ENCODE results near the gene FGGY.
A peak's percentile ranks its signal among the peaks of the same experiment; 100 is the strongest.

The FGGY gene

GRCh38 chr1:59272507-59272906 lies 24.4 kb upstream of the FGGY start:
- Mint-ChIP-seq H3K9me3 (no peaks in the 10 kb centered on the region), H3K4me1 (no peaks in the 10 kb centered on the region), H3K4me3 (no peak overlapping the region), H3K27ac (no peak overlapping the region), H3K27me3 (peaks cover 16% of the 10 kb centered on the region), H3K36me3 (no peaks in the 10 kb centered on the region)

GRCh38 chr1:59276439-59276851 lies 20.4 kb upstream of the FGGY start:
- Mint-ChIP-seq H3K4me3 (no peak overlapping the region), H3K27me3 (peaks cover 13% of the 10 kb centered on the region), H3K36me3 (no peaks in the 10 kb centered on the region), H3K9me3 (no peaks in the 10 kb centered on the region), H3K27ac (no peak overlapping the region), H3K4me1 (no peaks in the 10 kb centered on the region)

- no peaks in the 10 kb centered on the region for H3K36me3 Mint-ChIP-seq
- no peak overlapping the region for H3K27ac Mint-ChIP-seq
- peaks cover 11% of the 10 kb centered on the region for H3K27me3 Mint-ChIP-seq
- no peaks in the 10 kb centered on the region for H3K4me1 Mint-ChIP-seq
- H3K4me3 Mint-ChIP-seq = no peak overlapping the region
- no peaks in the 10 kb centered on the region for H3K9me3 Mint-ChIP-seq
These were observed 18.0 kb upstream of the FGGY start for GRCh38 chr1:59278780-59279354.

GRCh38 chr1:59279645-59280044 lies 17.2 kb upstream of the FGGY start:
- no peak overlapping the region for H3K27ac Mint-ChIP-seq
- H3K36me3 Mint-ChIP-seq = no peaks in the 10 kb centered on the region
- no peak overlapping the region for H3K4me3 Mint-ChIP-seq
- peaks cover 11% of the 10 kb centered on the region for H3K27me3 Mint-ChIP-seq
- H3K9me3 Mint-ChIP-seq = no peaks in the 10 kb centered on the region
- no peaks in the 10 kb centered on the region for H3K4me1 Mint-ChIP-seq

GRCh38 chr1:59282951-59283350 lies 13.9 kb upstream of the FGGY start:
- H3K27me3 Mint-ChIP-seq = peaks cover 3% of the 10 kb centered on the region

GRCh38 chr1:59285691-59286090 lies 11.2 kb upstream of the FGGY start:
- H3K36me3 Mint-ChIP-seq = no peaks in the 10 kb centered on the region
- no peaks in the 10 kb centered on the region for H3K4me1 Mint-ChIP-seq
- peaks cover 3% of the 10 kb centered on the region for H3K27me3 Mint-ChIP-seq
- no peak overlapping the region for H3K4me3 Mint-ChIP-seq
- no peaks in the 10 kb centered on the region for H3K9me3 Mint-ChIP-seq
- no peak overlapping the region for H3K27ac Mint-ChIP-seq

More at GRCh38 chr1:59282951-59283350, 13.9 kb upstream of the FGGY start:
- Mint-ChIP-seq H3K9me3 (no peaks in the 10 kb centered on the region), H3K36me3 (no peaks in the 10 kb centered on the region), H3K4me3 (no peak overlapping the region), H3K4me1 (no peaks in the 10 kb centered on the region), H3K27ac (no peak overlapping the region)

- Mint-ChIP-seq H3K4me1 (peaks cover 6% of the 10 kb centered on the region), H3K36me3 (no peaks in the 10 kb centered on the region), H3K27me3 (no peaks in the 10 kb centered on the region), H3K9me3 (no peaks in the 10 kb centered on the region), H3K27ac (no peak overlapping the region), H3K4me3 (no peak overlapping the region)
These were observed 8.8 kb upstream of the FGGY start for GRCh38 chr1:59288046-59288445.

- Mint-ChIP-seq H3K27ac (no peak overlapping the region), H3K4me3 (no peak overlapping the region), H3K27me3 (no peaks in the 10 kb centered on the region), H3K9me3 (no peaks in the 10 kb centered on the region), H3K36me3 (no peaks in the 10 kb centered on the region), H3K4me1 (peaks cover 8% of the 10 kb centered on the region)
These were observed 7.3 kb upstream of the FGGY start for GRCh38 chr1:59289570-59289969.

GRCh38 chr1:59290193-59290949 lies 6.5 kb upstream of the FGGY start:
- no peaks in the 10 kb centered on the region for H3K27me3 Mint-ChIP-seq
- no peak overlapping the region for H3K27ac Mint-ChIP-seq
- H3K4me1 Mint-ChIP-seq = peaks cover 8% of the 10 kb centered on the region
- H3K36me3 Mint-ChIP-seq = no peaks in the 10 kb centered on the region
- no peak overlapping the region for H3K4me3 Mint-ChIP-seq
- no peaks in the 10 kb centered on the region for H3K9me3 Mint-ChIP-seq

GRCh38 chr1:59291561-59291960 lies 5.3 kb upstream of the FGGY start:
- H3K27me3 Mint-ChIP-seq = no peaks in the 10 kb centered on the region
- no peaks in the 10 kb centered on the region for H3K36me3 Mint-ChIP-seq
- H3K4me3 Mint-ChIP-seq = no peak overlapping the region
- H3K4me1 Mint-ChIP-seq = peaks cover 8% of the 10 kb centered on the region
- H3K27ac Mint-ChIP-seq = no peak overlapping the region
- H3K9me3 Mint-ChIP-seq = no peaks in the 10 kb centered on the region

- Mint-ChIP-seq H3K36me3 (no peaks in the 10 kb centered on the region), H3K4me3 (no peak overlapping the region), H3K4me1 (peaks cover 13% of the 10 kb centered on the region), H3K27ac (no peak overlapping the region), H3K27me3 (no peaks in the 10 kb centered on the region), H3K9me3 (no peaks in the 10 kb centered on the region)
These were observed 4.3 kb upstream of the FGGY start for GRCh38 chr1:59292562-59292961.

GRCh38 chr1:59293206-59293605 lies 3.7 kb upstream of the FGGY start:
- Mint-ChIP-seq H3K27me3 (no peaks in the 10 kb centered on the region), H3K36me3 (no peaks in the 10 kb centered on the region), H3K4me3 (no peak overlapping the region), H3K9me3 (no peaks in the 10 kb centered on the region), H3K27ac (no peak overlapping the region), H3K4me1 (peaks cover 18% of the 10 kb centered on the region)

- Mint-ChIP-seq H3K4me1 (peaks cover 18% of the 10 kb centered on the region), H3K9me3 (no peaks in the 10 kb centered on the region), H3K36me3 (no peaks in the 10 kb centered on the region), H3K27ac (no peak overlapping the region), H3K27me3 (no peaks in the 10 kb centered on the region), H3K4me3 (no peak overlapping the region)
These were observed 3.0 kb upstream of the FGGY start for GRCh38 chr1:59293849-59294248.

- H3K4me3 Mint-ChIP-seq = no peak overlapping the region
- peaks cover 1% of the 10 kb centered on the region for H3K36me3 Mint-ChIP-seq
- H3K27ac Mint-ChIP-seq = no peak overlapping the region
- no peaks in the 10 kb centered on the region for H3K27me3 Mint-ChIP-seq
- H3K4me1 Mint-ChIP-seq = peaks cover 18% of the 10 kb centered on the region
- H3K9me3 Mint-ChIP-seq = no peaks in the 10 kb centered on the region
These were observed 2.5 kb upstream of the FGGY start for GRCh38 chr1:59294423-59294822.

- H3K4me1 Mint-ChIP-seq = peaks cover 18% of the 10 kb centered on the region
- no peak overlapping the region for H3K27ac Mint-ChIP-seq
- H3K36me3 Mint-ChIP-seq = peaks cover 1% of the 10 kb centered on the region
These were observed 1.3 kb upstream of the FGGY start for GRCh38 chr1:59295618-59296017.

GRCh38 chr1:59298026-59298583 lies 1.2 kb downstream of the FGGY start:
- H3K36me3 Mint-ChIP-seq = peaks cover 9% of the 10 kb centered on the region
- peaks cover 12% of the 10 kb centered on the region for H3K4me1 Mint-ChIP-seq
- peak overlapping the region; percentile 26 for H3K27ac Mint-ChIP-seq
- no peaks in the 10 kb centered on the region for H3K9me3 Mint-ChIP-seq
- H3K27me3 Mint-ChIP-seq = no peaks in the 10 kb centered on the region
- H3K4me3 Mint-ChIP-seq = peak overlapping the region; percentile 71

More at GRCh38 chr1:59295618-59296017, 1.3 kb upstream of the FGGY start:
- no peaks in the 10 kb centered on the region for H3K9me3 Mint-ChIP-seq
- H3K4me3 Mint-ChIP-seq = peak overlapping the region; percentile 37
- no peaks in the 10 kb centered on the region for H3K27me3 Mint-ChIP-seq

All from activated naive CD4-positive, alpha-beta T cell treated with anti-CD3 and anti-CD28 coated beads, Interleukin-2, amount 50 U/mL, for 24 hours (primary cell).